Activated CD4-positive, alpha-beta T cell treated with anti-CD3 and anti-CD28 coated beads, Interleukin-2, amount 50 U/mL, for 24 hours (primary cell): ENCODE data around the gene TNS1.
A peak's percentile ranks its signal among the peaks of the same experiment; 100 is the strongest.
"Not testable (repeated sequence)": the region's sequence is repeated elsewhere in the genome, so short reads cannot be mapped to it uniquely, and the experiment has no call there.

ENCODE experiments used
- DNase-seq, 2 donors: peaks; one replicate each; pipeline ENCODE4 v3.0.0-alpha.2; 2020; ENCODE audit warnings: low read depth in 1 of 2, low spot score in 1 of 2

TNS1 gene

GRCh38 chr2:217789003-217789735 is 213.6 kb downstream of the TNS1 start:
- DNase-seq: peak; percentile 53 to 65

GRCh38 chr2:217788669-217789002 is 214.2 kb downstream of the TNS1 start:
- no peak for DNase-seq

GRCh38 chr2:217787160-217787877 is 215.5 kb downstream of the TNS1 start:
- DNase-seq: no peak

- DNase-seq: not testable (repeated sequence)
These were observed 216.2 kb downstream of the TNS1 start for GRCh38 chr2:217786560-217786959.

GRCh38 chr2:217785544-217786045 is 217.2 kb downstream of the TNS1 start:
- DNase-seq: peak; percentile 59 to 68

- DNase-seq: no peak
These were observed 217.7 kb downstream of the TNS1 start for GRCh38 chr2:217784996-217785543.

- DNase-seq: no peak
These were observed 219.6 kb downstream of the TNS1 start for GRCh38 chr2:217783243-217783642.

- DNase-seq: no peak
These were observed 224.9 kb downstream of the TNS1 start for GRCh38 chr2:217777906-217778305.

GRCh38 chr2:217776631-217777030 is 226.2 kb downstream of the TNS1 start:
- DNase-seq: no peak

- no peak for DNase-seq
These were observed 226.8 kb downstream of the TNS1 start for GRCh38 chr2:217775920-217776503.

- no peak for DNase-seq
These were observed 228.6 kb downstream of the TNS1 start for GRCh38 chr2:217774232-217774631.

- DNase-seq: no peak
These were observed 229.3 kb downstream of the TNS1 start for GRCh38 chr2:217773539-217773938.

GRCh38 chr2:217766356-217766755 is 236.4 kb downstream of the TNS1 start:
- DNase-seq: no peak

GRCh38 chr2:217761645-217762277 is 241.0 kb downstream of the TNS1 start:
- no peak for DNase-seq

- DNase-seq: no peak
These were observed 242.8 kb downstream of the TNS1 start for GRCh38 chr2:217759991-217760390.

GRCh38 chr2:217757108-217757463 is 245.7 kb downstream of the TNS1 start:
- DNase-seq: no peak

- DNase-seq: peak; percentile 34 to 41
These were observed 246.3 kb downstream of the TNS1 start for GRCh38 chr2:217756375-217757107.

- no peak for DNase-seq
These were observed 247.6 kb downstream of the TNS1 start for GRCh38 chr2:217755027-217755745.

- DNase-seq: no peak
These were observed 249.2 kb downstream of the TNS1 start for GRCh38 chr2:217753460-217754200.
